Adrenal gland (tissue), 5 donors: Measurements from ENCODE around the gene ABCD1.

Source experiments
- CTCF ChIP-seq, 6 experiments: fragments of 450-650 bp in 4 of 6; fragments of 200-600 bp in 2 of 6; sonication (generic) in 1 of 6; IDR thresholded peaks; 1 replicate in 5 of 6; 2 replicates in 1 of 6; pipeline versions ENCODE4 v1.5.1 to v1.8.0; 2016 to 2021; ENCODE audit warnings: antibody characterized with exemption in 6 of 6, mild to moderate bottlenecking in 2 of 6, moderate library complexity in 1 of 6
- POLR2A ChIP-seq, 2 donors: fragments of 450-650 bp; IDR thresholded peaks; one replicate each; pipeline ENCODE4 v1.6.1; 2017; ENCODE audit warnings: antibody characterized with exemption in 2 of 2, mild to moderate bottlenecking in 2 of 2, moderate library complexity in 1 of 2
- donor health status: DM: no; HTN: no; CAD: no.

- TF ChIP-seq POLR2A (IDR thresholded peaks at IDR 0.05) (peak in 1 of 2 donors; percentile 12), CTCF (IDR thresholded peaks at IDR 0.05) (no peak)
These were observed 40.8 kb downstream of the ABCD1 start for GRCh38 chrX:153765138-153766079.
